22Rv1 (cell line): Measurements from ENCODE around the gene RICTOR.

Source experiments
- H3K27ac ChIP-seq: fragments of 450-650 bp; 2 replicates; pipeline ENCODE4 v1.5.1; 2017
- ZFX ChIP-seq: fragments of 450-650 bp; IDR thresholded peaks from 2 replicates; pipeline ENCODE4 v1.6.1; 2017; ENCODE audit warnings: antibody characterized with exemption, borderline replicate concordance
- TF ChIP-seq, protein P1 (sequence below): fragments of 450-650 bp; IDR thresholded peaks from 2 replicates; pipeline ENCODE4 v1.5.1; 2017; ENCODE audit warnings: mild to moderate bottlenecking

The RICTOR gene

GRCh38 chr5:39107350-39107749, 33.2 kb upstream of the RICTOR start:
- H3K27ac ChIP-seq, result no peak overlapping the region
- TF ChIP-seq, protein P1, sequence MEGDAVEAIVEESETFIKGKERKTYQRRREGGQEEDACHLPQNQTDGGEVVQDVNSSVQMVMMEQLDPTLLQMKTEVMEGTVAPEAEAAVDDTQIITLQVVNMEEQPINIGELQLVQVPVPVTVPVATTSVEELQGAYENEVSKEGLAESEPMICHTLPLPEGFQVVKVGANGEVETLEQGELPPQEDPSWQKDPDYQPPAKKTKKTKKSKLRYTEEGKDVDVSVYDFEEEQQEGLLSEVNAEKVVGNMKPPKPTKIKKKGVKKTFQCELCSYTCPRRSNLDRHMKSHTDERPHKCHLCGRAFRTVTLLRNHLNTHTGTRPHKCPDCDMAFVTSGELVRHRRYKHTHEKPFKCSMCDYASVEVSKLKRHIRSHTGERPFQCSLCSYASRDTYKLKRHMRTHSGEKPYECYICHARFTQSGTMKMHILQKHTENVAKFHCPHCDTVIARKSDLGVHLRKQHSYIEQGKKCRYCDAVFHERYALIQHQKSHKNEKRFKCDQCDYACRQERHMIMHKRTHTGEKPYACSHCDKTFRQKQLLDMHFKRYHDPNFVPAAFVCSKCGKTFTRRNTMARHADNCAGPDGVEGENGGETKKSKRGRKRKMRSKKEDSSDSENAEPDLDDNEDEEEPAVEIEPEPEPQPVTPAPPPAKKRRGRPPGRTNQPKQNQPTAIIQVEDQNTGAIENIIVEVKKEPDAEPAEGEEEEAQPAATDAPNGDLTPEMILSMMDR, result no peak
- no peak for TF ChIP-seq ZFX

- no peak for TF ChIP-seq ZFX
- TF ChIP-seq, protein P1, result peak; percentile 36; the same call in 1 of the 2 replicates
- no peak overlapping the region for H3K27ac ChIP-seq
These were observed 32.1 kb upstream of the RICTOR start for GRCh38 chr5:39106322-39106721.

GRCh38 chr5:39104221-39104620, 30.0 kb upstream of the RICTOR start:
- H3K27ac ChIP-seq, result no peak overlapping the region
- TF ChIP-seq, protein P1, result no peak
- TF ChIP-seq ZFX, result no peak

DNA sequence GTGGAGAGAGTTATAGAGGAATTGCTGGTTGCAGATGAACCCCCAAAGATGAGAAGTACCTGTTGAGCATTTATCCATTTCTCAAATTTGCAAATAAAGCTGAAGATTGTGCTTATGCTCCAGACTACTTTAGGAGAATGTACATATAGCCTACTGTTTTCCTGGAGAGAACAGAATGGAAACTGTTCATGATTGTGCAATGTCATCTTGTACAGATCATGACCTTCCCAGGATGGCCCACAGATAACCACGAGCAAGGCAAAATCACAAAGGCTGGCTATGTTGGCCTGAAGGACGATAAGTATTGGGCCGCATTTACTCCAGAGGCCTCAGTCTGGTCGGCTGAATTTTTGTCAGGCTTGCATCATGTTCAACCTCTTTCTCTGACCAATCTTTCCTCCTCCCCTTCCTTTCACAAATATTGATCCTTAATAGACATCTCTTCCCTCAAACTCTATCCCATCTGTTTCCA, 28.5 kb upstream of the RICTOR start:
- no peak overlapping the region for H3K27ac ChIP-seq
- no peak for TF ChIP-seq ZFX
- TF ChIP-seq, protein P1, result no peak

GRCh38 chr5:39100851-39101396, 26.7 kb upstream of the RICTOR start:
- H3K27ac ChIP-seq, result no peak overlapping the region
- TF ChIP-seq ZFX, result no peak
- TF ChIP-seq, protein P1, result no peak

GRCh38 chr5:39100301-39100850, 26.2 kb upstream of the RICTOR start:
- H3K27ac ChIP-seq, result no peak overlapping the region

DNA sequence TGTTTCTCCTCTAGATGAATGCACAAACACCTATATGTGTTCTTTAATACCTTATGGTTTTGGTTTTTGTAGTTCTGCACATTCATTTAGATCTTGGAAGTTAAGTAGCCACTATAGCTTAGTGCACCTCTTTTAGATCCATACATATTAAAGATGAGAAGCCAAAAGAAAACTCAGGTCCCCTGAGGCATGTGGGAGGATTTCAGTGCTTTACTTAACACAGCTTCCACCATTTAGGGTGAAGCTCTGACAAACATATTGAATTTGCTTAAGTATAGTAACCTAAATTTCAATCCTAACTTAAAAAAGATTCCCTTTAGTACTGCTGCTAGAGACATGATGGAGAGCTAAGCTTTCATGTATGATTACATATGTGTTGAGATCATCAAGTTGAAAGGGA, 25.6 kb upstream of the RICTOR start:
- TF ChIP-seq, protein P1, result no peak
- TF ChIP-seq ZFX, result no peak
- no peak overlapping the region for H3K27ac ChIP-seq

More at GRCh38 chr5:39100301-39100850, 26.2 kb upstream of the RICTOR start:
- no peak for TF ChIP-seq ZFX
- TF ChIP-seq, protein P1, result no peak
